A549 treated with CpdA at 1 μM for 4 hours (cell line): ENCODE data around the gene ALOX5. TPM values are rescaled to one million over a fixed set of nuclear protein-coding genes. Genes with fewer than 3 reads are reported as not detected.

Experiments
- total RNA-seq: library from RNA; stranded (reverse); fragments of 200-300 nt; extraction: Qiagen RNA extraction; gene quantifications from 5 replicates; pipeline ENCODE4 v1.2.3, GENCODE V29; 2022; ENCODE audit warnings: low read depth

Gene ALOX5
- total RNA-seq = 0.22 to 0.90 TPM (median 0.61 TPM) in 5 replicates

GRCh38 chr10:45373576-45374349 lies at the start of gene ALOX5:
Gene ALOX5 (plus strand): TSS chr10:45374216. CDS start chr10:45374280, 64 bp downstream.

Other genes with a start within 250 kb of the ALOX5 start
- gene OR13A1, start 58.6 kb upstream of the ALOX5 start, total RNA-seq = not detected in 5 replicates